ENCODE results near the gene EEFSEC. TPM values are rescaled to one million over a fixed set of nuclear protein-coding genes. Genes with fewer than 3 reads are reported as not detected.

EEFSEC gene
- total RNA-seq, 2 experiments from 2014 or later: 22.1 to 22.7 TPM

GRCh38 chr3:128260275-128260674 is 107.0 kb downstream of the EEFSEC start:
- Mint-ChIP-seq H3K4me3 (no peak overlapping the region), H3K36me3 (peaks cover 34% of the 10 kb centered on the region), H3K27me3 (no peaks in the 10 kb centered on the region), H3K4me1 (peaks cover 4% of the 10 kb centered on the region), H3K27ac (no peak overlapping the region), H3K9me3 (peaks cover 10% of the 10 kb centered on the region)
- POLR2A ChIA-PET: no interaction called here
- no peak for ATAC-seq (ENCODE audit: low read depth)
- DNase-seq: no peak

GRCh38 chr3:128262457-128262856 is 109.2 kb downstream of the EEFSEC start:
- peaks cover 10% of the 10 kb centered on the region for H3K9me3 Mint-ChIP-seq
- H3K36me3 Mint-ChIP-seq: peaks cover 26% of the 10 kb centered on the region
- no peak overlapping the region for H3K27ac Mint-ChIP-seq
- peaks cover 3% of the 10 kb centered on the region for H3K4me1 Mint-ChIP-seq
- no peaks in the 10 kb centered on the region for H3K27me3 Mint-ChIP-seq
- POLR2A ChIA-PET: no interaction called here
- no peak overlapping the region for H3K4me3 Mint-ChIP-seq
- ATAC-seq (ENCODE audit: low read depth): no peak
- DNase-seq: peak; percentile 6

- Mint-ChIP-seq H3K27me3 (no peaks in the 10 kb centered on the region), H3K9me3 (peaks cover 10% of the 10 kb centered on the region), H3K27ac (no peak overlapping the region), H3K36me3 (peaks cover 23% of the 10 kb centered on the region), H3K4me3 (no peak overlapping the region), H3K4me1 (peaks cover 2% of the 10 kb centered on the region)
- no peak for ATAC-seq (ENCODE audit: low read depth)
- DNase-seq: peak; percentile 3
- POLR2A ChIA-PET: no interaction called here
These were observed 109.8 kb downstream of the EEFSEC start for GRCh38 chr3:128263118-128263517.

- Mint-ChIP-seq H3K36me3 (peaks cover 24% of the 10 kb centered on the region), H3K27me3 (no peaks in the 10 kb centered on the region), H3K4me3 (no peak overlapping the region), H3K27ac (no peak overlapping the region), H3K4me1 (peaks cover 2% of the 10 kb centered on the region), H3K9me3 (peaks cover 10% of the 10 kb centered on the region)
- ATAC-seq (ENCODE audit: low read depth) (no peak), DNase-seq (no peak)
- POLR2A ChIA-PET: no interaction called here
These were observed 110.7 kb downstream of the EEFSEC start for GRCh38 chr3:128263946-128264345.

GRCh38 chr3:128266453-128266852 is 113.2 kb downstream of the EEFSEC start:
- Mint-ChIP-seq H3K27ac (no peak overlapping the region), H3K36me3 (peaks cover 11% of the 10 kb centered on the region), H3K4me3 (no peak overlapping the region), H3K9me3 (no peaks in the 10 kb centered on the region), H3K4me1 (peaks cover 5% of the 10 kb centered on the region), H3K27me3 (no peaks in the 10 kb centered on the region)
- POLR2A ChIA-PET: no interaction called here
- ATAC-seq (ENCODE audit: low read depth): no peak
- DNase-seq: no peak

GRCh38 chr3:128267541-128267940 is 114.3 kb downstream of the EEFSEC start:
- no peaks in the 10 kb centered on the region for H3K27me3 Mint-ChIP-seq
- H3K4me3 Mint-ChIP-seq: no peak overlapping the region
- DNase-seq: no peak
- H3K27ac Mint-ChIP-seq: no peak overlapping the region
- peaks cover 5% of the 10 kb centered on the region for H3K4me1 Mint-ChIP-seq
- H3K9me3 Mint-ChIP-seq: no peaks in the 10 kb centered on the region
- H3K36me3 Mint-ChIP-seq: peaks cover 7% of the 10 kb centered on the region
- ATAC-seq (ENCODE audit: low read depth): no peak
- POLR2A ChIA-PET: no interaction called here

- no peak overlapping the region for H3K4me3 Mint-ChIP-seq
- POLR2A ChIA-PET: interaction anchor here (0.6 kb wide), 2 partner anchors 80 to 785 kb away, joined by 5 read pairs; no protein-coding TSS in a partner anchor
- peaks cover 9% of the 10 kb centered on the region for H3K36me3 Mint-ChIP-seq
- no peak overlapping the region for H3K27ac Mint-ChIP-seq
- DNase-seq (no peak), ATAC-seq (ENCODE audit: low read depth) (no peak)
- H3K4me1 Mint-ChIP-seq: peaks cover 8% of the 10 kb centered on the region
- no peaks in the 10 kb centered on the region for H3K27me3 Mint-ChIP-seq
- H3K9me3 Mint-ChIP-seq: no peaks in the 10 kb centered on the region
These were observed 115.9 kb downstream of the EEFSEC start for GRCh38 chr3:128269006-128269775.

GRCh38 chr3:128269796-128270195 is 116.5 kb downstream of the EEFSEC start:
- no peaks in the 10 kb centered on the region for H3K9me3 Mint-ChIP-seq
- peaks cover 11% of the 10 kb centered on the region for H3K4me1 Mint-ChIP-seq
- ATAC-seq (ENCODE audit: low read depth): no peak
- H3K27ac Mint-ChIP-seq: no peak overlapping the region
- POLR2A ChIA-PET: interaction anchor here (0.6 kb wide), 2 partner anchors 80 to 784 kb away, joined by 5 read pairs; no protein-coding TSS in a partner anchor
- no peak overlapping the region for H3K4me3 Mint-ChIP-seq
- DNase-seq: no peak
- H3K27me3 Mint-ChIP-seq: no peaks in the 10 kb centered on the region
- H3K36me3 Mint-ChIP-seq: peaks cover 6% of the 10 kb centered on the region

- Mint-ChIP-seq H3K9me3 (no peaks in the 10 kb centered on the region), H3K36me3 (peaks cover 6% of the 10 kb centered on the region), H3K27ac (no peak overlapping the region), H3K4me3 (no peak overlapping the region), H3K4me1 (peaks cover 11% of the 10 kb centered on the region), H3K27me3 (no peaks in the 10 kb centered on the region)
- POLR2A ChIA-PET: no interaction called here
- no peak for ATAC-seq (ENCODE audit: low read depth)
- no peak for DNase-seq
These were observed 117.5 kb downstream of the EEFSEC start for GRCh38 chr3:128270559-128271492.

- H3K4me1 Mint-ChIP-seq: peaks cover 11% of the 10 kb centered on the region
- peaks cover 8% of the 10 kb centered on the region for H3K36me3 Mint-ChIP-seq
These were observed 118.5 kb downstream of the EEFSEC start for GRCh38 chr3:128271536-128272332.

GRCh38 chr3:128273109-128273840 is 120.0 kb downstream of the EEFSEC start:
- no peaks in the 10 kb centered on the region for H3K27me3 Mint-ChIP-seq
- no peak overlapping the region for H3K4me3 Mint-ChIP-seq
- POLR2A ChIA-PET: no interaction called here
- H3K36me3 Mint-ChIP-seq: peaks cover 8% of the 10 kb centered on the region
- no peaks in the 10 kb centered on the region for H3K9me3 Mint-ChIP-seq
- peaks cover 9% of the 10 kb centered on the region for H3K4me1 Mint-ChIP-seq
- ATAC-seq (ENCODE audit: low read depth) (no peak), DNase-seq (no peak)
- H3K27ac Mint-ChIP-seq: no peak overlapping the region

More at GRCh38 chr3:128271536-128272332, 118.5 kb downstream of the EEFSEC start:
- DNase-seq: no peak
- no peak overlapping the region for H3K4me3 Mint-ChIP-seq
- POLR2A ChIA-PET: no interaction called here
- H3K27me3 Mint-ChIP-seq: no peaks in the 10 kb centered on the region
- H3K9me3 Mint-ChIP-seq: no peaks in the 10 kb centered on the region
- H3K27ac Mint-ChIP-seq: no peak overlapping the region
- no peak for ATAC-seq (ENCODE audit: low read depth)

GRCh38 chr3:128273841-128274573 is 120.7 kb downstream of the EEFSEC start:
- peaks cover 4% of the 10 kb centered on the region for H3K36me3 Mint-ChIP-seq
- DNase-seq (peak; percentile 46), ATAC-seq (ENCODE audit: low read depth) (peak; percentile 78)
- H3K9me3 Mint-ChIP-seq: no peaks in the 10 kb centered on the region
- H3K27me3 Mint-ChIP-seq: no peaks in the 10 kb centered on the region
- H3K27ac Mint-ChIP-seq: peak overlapping the region; percentile 80
- POLR2A ChIA-PET: no interaction called here
- H3K4me1 Mint-ChIP-seq: peaks cover 9% of the 10 kb centered on the region
- H3K4me3 Mint-ChIP-seq: no peak overlapping the region

Measured in activated naive CD8-positive, alpha-beta T cell treated with anti-CD3 and anti-CD28 coated beads, Interleukin-2, amount 10 ng/mL, durations not matched to agents 7 days and 5 days (primary cell).